Measurements from ENCODE around the gene OR51E1.

OR51E1 gene

GRCh38 chr11:4654635-4655369 is 11.0 kb downstream of the OR51E1 start:
- DNase-seq, result no peak

DNA sequence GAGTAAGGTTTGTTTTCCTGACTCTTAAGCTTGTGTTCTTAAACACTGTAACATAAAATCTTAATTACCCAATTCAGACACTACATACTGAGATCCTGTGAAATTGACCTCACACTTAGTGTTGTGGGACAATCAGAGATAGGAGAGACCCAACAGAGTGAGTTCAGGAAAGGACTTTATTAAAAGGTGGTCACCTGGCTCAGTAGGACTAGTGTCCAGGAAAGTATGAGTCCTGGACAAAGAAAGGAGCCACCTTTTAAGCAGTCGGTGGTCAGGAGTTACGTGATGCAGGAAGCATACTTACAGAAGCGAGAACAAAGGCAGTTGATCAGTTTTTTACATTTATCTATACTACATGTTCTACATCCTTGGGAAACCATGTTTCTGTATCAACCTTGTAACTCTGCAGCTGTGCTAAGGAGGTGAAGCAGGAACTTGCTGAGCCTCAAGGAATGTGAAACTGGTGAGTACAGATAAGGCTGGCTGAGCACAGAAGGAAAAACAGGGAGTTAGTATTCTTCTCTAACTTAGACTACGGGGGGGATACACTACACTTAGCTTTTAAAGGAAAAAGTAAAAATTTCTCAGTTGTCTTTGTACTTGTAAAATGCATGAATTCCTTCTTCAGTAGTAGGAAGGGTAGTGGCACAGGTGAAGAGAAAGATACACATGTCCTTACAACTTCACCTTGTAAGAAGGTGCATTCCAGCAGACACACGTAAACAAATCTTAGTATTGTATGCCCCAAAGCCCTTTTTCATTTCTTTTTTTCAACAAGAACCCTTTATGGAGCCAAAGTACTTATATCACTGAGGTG is 15.1 kb downstream of the OR51E1 start:
- DNase-seq, result no peak

DNA sequence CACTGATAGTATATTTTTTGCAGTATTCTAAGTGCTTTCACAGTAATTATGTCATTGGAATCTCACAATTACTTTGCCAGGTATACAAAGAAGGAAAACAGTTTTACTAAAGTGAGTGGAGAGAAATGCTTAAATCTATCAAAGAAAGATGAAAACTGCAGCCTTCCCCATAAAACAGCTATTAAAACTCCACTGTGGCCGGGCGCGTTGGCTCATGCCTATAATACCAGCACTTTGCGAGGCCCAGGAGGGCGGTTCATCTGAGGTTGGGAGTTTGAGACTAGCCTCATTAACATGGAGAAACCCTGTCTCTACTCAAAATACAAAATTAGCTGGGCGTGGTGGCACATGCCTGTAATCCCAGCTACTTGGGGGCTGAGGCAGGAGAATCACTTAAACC is 19.1 kb downstream of the OR51E1 start:
- no peak for DNase-seq

- DNase-seq, result no peak
These were observed 20.4 kb downstream of the OR51E1 start for GRCh38 chr11:4664183-4664582.

GRCh38 chr11:4664786-4665185 is 21.0 kb downstream of the OR51E1 start:
- DNase-seq, result no peak

DNA sequence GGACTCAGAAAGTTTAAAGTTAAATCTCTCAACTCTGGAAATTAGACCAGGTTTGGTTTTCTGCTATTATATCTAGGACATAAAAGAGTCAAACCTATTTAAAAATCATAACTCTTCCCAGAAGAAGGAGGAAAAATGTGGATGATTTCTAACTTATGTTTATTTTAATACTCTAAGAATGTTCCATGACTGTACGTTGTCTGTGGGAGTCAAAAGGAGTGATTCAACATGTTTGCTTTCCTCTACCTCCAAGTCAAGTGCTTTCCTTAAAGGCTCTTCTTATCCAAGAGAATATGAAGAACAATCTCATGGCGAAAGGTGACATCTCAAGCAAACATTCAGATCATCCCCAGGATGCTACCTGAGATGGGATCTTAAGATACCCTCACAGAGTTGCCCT is 21.6 kb downstream of the OR51E1 start:
- no peak for DNase-seq

- DNase-seq, result no peak
These were observed 28.0 kb downstream of the OR51E1 start for GRCh38 chr11:4671741-4672140.

DNA sequence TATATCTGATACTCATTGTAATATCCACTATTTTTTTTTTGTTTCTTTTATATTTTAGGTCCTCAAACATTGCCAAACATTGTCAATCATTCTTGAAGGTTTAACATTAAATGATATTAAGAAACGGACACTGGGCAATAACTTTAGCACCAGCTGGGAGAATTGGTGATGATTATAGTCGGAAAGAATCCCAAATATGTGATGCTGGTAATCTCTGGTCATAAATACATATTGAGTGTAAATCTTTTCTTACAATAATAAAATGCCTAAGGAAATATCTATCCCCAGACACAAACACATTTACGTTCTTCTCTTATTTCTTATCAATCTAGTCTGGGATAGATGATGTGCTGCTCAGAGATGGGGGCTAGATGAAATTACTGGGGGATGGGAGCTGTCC is 28.7 kb downstream of the OR51E1 start:
- no peak for DNase-seq

- DNase-seq, result no peak
These were observed 30.0 kb downstream of the OR51E1 start for GRCh38 chr11:4673781-4674180.

- DNase-seq, result no peak
These were observed 34.2 kb downstream of the OR51E1 start for GRCh38 chr11:4677948-4678347.

DNA sequence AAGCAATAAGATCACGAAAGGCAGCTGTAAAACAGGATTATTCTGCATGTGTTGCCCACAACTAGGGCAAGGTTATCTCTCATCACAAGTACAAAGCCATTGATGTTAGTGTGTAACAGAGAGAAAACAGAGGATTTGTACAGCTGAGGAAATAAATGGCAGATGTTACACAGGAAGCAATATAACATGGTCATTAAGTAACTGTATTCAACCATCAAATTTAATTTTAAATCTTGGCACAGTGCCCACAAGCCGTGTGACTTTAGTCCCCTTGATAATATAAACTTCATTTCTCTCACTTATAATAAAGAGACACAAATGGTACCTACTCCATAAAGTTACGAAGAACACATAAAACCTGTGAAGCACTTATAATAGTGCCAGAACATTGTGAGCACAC is 36.6 kb downstream of the OR51E1 start:
- no peak for DNase-seq

DNA sequence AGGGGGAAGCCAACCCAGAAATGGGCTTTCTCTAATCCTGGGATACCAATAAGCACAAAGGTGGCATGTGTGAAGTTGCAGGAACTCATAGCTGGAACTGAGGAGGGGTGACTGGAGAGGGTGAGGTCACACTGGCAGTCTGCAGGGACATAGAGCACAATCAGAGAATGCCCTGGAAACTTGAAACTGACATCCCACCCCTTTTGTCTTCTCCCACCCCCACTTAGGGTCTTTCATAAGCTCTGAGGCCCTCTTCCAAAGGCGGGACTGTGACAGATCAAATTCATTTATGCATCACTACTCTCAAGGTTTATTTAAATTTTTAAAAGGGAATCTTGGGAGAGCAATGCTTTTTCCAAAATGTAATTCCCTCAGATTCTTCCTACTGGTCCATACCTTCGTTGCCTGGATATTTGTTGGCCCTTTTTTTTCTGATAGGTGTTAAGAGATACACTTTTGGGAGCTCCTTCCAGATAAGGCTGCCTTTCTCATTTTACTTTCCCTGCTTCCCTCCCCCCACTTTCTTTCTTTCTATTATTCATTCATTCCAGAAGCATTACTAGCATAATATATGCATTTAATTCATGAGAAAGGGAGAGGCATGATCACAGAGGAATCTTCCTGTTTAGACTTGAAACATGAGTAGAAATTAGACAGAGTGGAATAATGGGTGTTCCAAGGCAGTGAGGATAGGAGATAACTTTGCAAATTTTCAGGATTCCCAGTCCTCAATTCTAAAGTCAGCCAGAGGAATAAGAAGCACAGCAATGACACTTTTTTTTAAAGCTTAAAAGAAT is 39.0 kb downstream of the OR51E1 start:
- DNase-seq, result no peak

- no peak for DNase-seq
These were observed 41.0 kb downstream of the OR51E1 start for GRCh38 chr11:4684631-4685285.

DNA sequence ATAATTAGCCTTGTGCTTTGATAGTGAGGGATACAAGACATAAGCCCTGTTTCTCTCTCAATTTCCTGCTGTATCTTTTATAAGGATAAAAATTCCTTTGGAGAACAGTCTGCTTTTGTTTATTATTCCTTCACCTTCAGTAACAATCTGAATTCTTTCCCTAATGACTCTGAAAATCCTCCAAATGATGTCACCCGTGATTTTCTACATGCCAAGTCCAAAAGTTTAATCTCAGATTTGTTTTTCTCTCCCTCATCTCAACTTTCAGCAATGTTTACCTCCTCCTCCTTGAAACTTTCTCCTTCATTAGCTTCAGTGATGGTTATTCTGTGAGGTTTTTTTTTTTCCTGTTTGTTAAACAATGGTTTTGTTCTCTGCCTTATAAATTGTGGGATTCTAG is 51.7 kb downstream of the OR51E1 start:
- no peak for DNase-seq

- no peak for DNase-seq
These were observed 53.8 kb downstream of the OR51E1 start, which contains the start of gene OR51E2 for GRCh38 chr11:4697585-4697984. TSS of gene OR51E2 (minus strand) at chr11:4697853. CDS start at chr11:4682711, 15,142 bp downstream.

DNA sequence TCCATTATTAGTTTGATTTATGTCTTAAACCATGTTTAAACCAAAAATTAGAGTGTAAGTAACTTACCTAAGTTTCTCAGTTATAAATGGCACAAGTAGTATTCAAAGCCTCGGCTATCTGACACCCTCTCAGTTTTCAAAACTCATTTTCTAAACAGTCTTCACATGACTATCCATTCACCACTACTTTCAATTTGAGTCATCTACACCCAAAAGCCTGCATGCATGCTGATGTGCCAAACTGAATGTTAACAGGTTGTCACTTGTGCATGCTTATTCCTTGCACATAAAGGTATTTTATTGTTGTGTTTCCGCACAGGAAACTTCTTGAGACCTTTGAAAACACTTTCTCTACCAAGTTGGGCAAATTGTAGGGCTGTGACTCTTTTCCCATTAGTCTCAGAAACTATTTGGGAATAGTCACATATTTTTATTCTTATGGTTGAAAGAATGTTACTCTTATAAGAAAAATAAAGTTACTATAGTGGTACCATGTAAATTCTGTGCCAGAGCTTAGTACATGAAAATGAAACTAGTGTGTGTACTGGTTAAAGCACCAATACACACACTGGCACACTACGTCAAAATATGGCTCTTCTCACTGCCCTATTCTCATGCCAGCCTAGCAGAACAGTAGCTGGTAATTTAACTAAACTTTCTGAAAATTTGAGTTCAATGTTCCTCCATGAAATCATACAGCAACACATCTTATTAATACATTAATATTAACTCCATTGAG is 56.1 kb downstream of the OR51E1 start:
- no peak for DNase-seq

GRCh38 chr11:4700436-4700820 is 56.6 kb downstream of the OR51E1 start:
- DNase-seq, result no peak

DNA sequence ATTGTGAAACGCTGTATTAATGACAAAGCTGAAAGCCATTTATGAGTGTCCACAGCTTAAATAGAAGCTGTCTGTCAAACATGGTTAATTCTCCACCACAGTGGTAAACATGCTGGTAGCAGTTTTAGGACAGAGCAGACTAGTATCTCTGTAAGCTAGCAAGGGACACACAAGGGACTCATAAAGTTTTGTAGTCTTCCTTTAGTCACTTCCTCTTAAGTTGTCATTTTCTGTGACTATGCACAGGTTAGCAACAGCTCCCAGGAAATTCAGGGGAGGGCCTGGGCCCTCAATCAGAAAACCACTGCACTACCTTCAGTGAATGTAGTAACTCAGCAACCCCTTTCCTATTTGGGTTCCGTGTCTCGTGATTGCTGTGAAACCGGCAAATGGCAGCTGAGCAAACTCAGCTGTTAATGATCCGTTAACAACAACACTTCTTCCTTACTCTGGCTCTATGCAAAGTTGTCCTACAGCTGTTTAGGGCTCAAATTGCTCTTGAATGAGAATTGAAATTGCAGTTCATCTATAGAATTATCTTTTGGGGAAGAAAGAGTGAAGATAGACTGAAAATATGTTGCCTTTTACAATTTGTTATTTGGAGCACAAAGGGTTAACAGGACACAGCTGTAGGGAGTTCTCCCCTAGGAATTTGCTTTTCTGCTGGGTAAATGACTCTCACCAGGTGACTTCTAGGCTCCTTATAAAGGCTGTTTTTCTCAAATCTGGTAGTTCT is 60.4 kb downstream of the OR51E1 start, which contains the start of gene MMP26:
Gene MMP26, plus strand, starts transcription at position 731 of the 736 bp plus-strand sequence.
- no peak for DNase-seq

DNA sequence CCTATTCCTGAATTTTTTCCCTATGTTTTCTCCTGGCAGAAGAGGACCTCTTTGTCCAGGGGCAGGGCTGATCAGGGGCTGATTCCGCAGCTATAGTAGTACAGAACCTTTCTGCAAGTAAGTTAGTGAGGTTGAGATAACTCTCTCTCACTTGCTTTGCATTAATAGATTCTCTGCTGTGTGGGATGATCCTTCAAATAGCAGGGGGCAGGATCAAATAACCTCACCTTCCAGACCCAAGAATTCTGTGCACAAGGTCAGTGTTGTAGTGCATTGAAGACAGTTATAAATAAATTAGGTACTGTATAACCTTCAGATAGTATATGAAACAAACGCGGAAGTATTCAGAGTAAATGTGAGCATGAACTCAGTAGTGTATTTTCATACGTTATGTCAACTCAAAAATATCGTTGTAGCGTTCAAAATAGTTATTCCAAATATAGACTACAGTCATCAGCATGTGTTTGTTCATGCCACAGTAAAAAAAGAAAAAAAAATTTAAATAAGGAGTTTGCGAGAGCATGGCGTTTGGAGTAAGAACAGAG is 61.1 kb downstream of the OR51E1 start:
- no peak for DNase-seq

Measured in GOT3 (cell line).